ENCODE measurements around the gene PTPN1. TPM values are rescaled to one million over a fixed set of nuclear protein-coding genes. Genes with fewer than 3 reads are reported as not detected.

PTPN1 gene
- polyA plus RNA-seq, 4 donors, result 6.5 to 18.0 (median 12.6) TPM

GRCh38 chr20:50488236-50488806, 21.9 kb upstream of the PTPN1 start:
- no peak overlapping the region for H3K4me3 ChIP-seq (ENCODE audit: low read depth in 1 of 3, low read length in 3 of 3)
- H3K27ac ChIP-seq (ENCODE audit: low read depth in 1 of 3, low read length in 2 of 3), result no peak overlapping the region
- H3K36me3 ChIP-seq (ENCODE audit: control insufficient read depth in 3 of 3, insufficient read depth in 2 of 3, low read depth in 1 of 3, low read length in 3 of 3), result no peaks in the 10 kb centered on the region
- H3K9me3 ChIP-seq (ENCODE audit: control insufficient read depth in 2 of 2, insufficient read depth in 1 of 2, low read depth in 1 of 2, low read length in 1 of 2), result peaks cover 0 to 3% of the 10 kb centered on the region in 2 donors
- DNase-seq, result no peak
- no peak for FAIRE-seq
- H3K27me3 ChIP-seq (ENCODE audit: control insufficient read depth in 3 of 3, insufficient read depth in 3 of 3, low read length in 3 of 3), result no peaks in the 10 kb centered on the region
- WGBS, 3 donors, result 66 to 77% (median 71%) methylated on average over 10 of the region's 10 CpGs
- H3K4me1 ChIP-seq (ENCODE audit: control insufficient read depth in 3 of 3, insufficient read depth in 2 of 3, low read depth in 1 of 3, low read length in 2 of 3), result peaks cover 0 to 3% (median 0%) of the 10 kb centered on the region in 3 donors

- no peak for FAIRE-seq
Observed at GRCh38 chr20:50491168-50491567, 19.0 kb upstream of the PTPN1 start.

GRCh38 chr20:50491926-50492634, 18.1 kb upstream of the PTPN1 start:
- Histone ChIP-seq H3K9me3 (ENCODE audit: control insufficient read depth in 2 of 2, insufficient read depth in 1 of 2, low read depth in 1 of 2, low read length in 1 of 2) (no peaks in the 10 kb centered on the region), H3K27ac (ENCODE audit: low read depth in 1 of 3, low read length in 2 of 3) (no peak overlapping the region), H3K36me3 (ENCODE audit: control insufficient read depth in 3 of 3, insufficient read depth in 2 of 3, low read depth in 1 of 3, low read length in 3 of 3) (no peaks in the 10 kb centered on the region), H3K4me3 (ENCODE audit: low read depth in 1 of 3, low read length in 3 of 3) (no peak overlapping the region), H3K27me3 (ENCODE audit: control insufficient read depth in 3 of 3, insufficient read depth in 3 of 3, low read length in 3 of 3) (peaks cover 0 to 6% (median 0%) of the 10 kb centered on the region in 3 donors), H3K4me1 (ENCODE audit: control insufficient read depth in 3 of 3, insufficient read depth in 2 of 3, low read depth in 1 of 3, low read length in 2 of 3) (no peaks in the 10 kb centered on the region)
- 22 to 60% (median 39%) methylated on average over 8 of the region's 8 CpGs for WGBS, 3 donors
- DNase-seq (peak in 1 of 2 donors; percentile 73), FAIRE-seq (no peak)

More at GRCh38 chr20:50491168-50491567, 19.0 kb upstream of the PTPN1 start:
- H3K9me3 ChIP-seq (ENCODE audit: control insufficient read depth in 2 of 2, insufficient read depth in 1 of 2, low read depth in 1 of 2, low read length in 1 of 2), result no peaks in the 10 kb centered on the region
- H3K4me3 ChIP-seq (ENCODE audit: low read depth in 1 of 3, low read length in 3 of 3), result no peak overlapping the region
- H3K4me1 ChIP-seq (ENCODE audit: control insufficient read depth in 3 of 3, insufficient read depth in 2 of 3, low read depth in 1 of 3, low read length in 2 of 3), result no peaks in the 10 kb centered on the region
- 47 to 73% (median 60%) methylated on average over 1 of the region's 1 CpG for WGBS, 3 donors
- H3K27me3 ChIP-seq (ENCODE audit: control insufficient read depth in 3 of 3, insufficient read depth in 3 of 3, low read length in 3 of 3), result peaks cover 0 to 6% (median 0%) of the 10 kb centered on the region in 3 donors
- H3K36me3 ChIP-seq (ENCODE audit: control insufficient read depth in 3 of 3, insufficient read depth in 2 of 3, low read depth in 1 of 3, low read length in 3 of 3), result no peaks in the 10 kb centered on the region
- H3K27ac ChIP-seq (ENCODE audit: low read depth in 1 of 3, low read length in 2 of 3), result no peak overlapping the region
- DNase-seq, result no peak

GRCh38 chr20:50493881-50494253, 16.3 kb upstream of the PTPN1 start:
- Histone ChIP-seq H3K4me1 (ENCODE audit: control insufficient read depth in 3 of 3, insufficient read depth in 2 of 3, low read depth in 1 of 3, low read length in 2 of 3) (no peaks in the 10 kb centered on the region), H3K27ac (ENCODE audit: low read depth in 1 of 3, low read length in 2 of 3) (no peak overlapping the region), H3K36me3 (ENCODE audit: control insufficient read depth in 3 of 3, insufficient read depth in 2 of 3, low read depth in 1 of 3, low read length in 3 of 3) (no peaks in the 10 kb centered on the region), H3K4me3 (ENCODE audit: low read depth in 1 of 3, low read length in 3 of 3) (no peak overlapping the region), H3K27me3 (ENCODE audit: control insufficient read depth in 3 of 3, insufficient read depth in 3 of 3, low read length in 3 of 3) (peaks cover 0 to 6% (median 0%) of the 10 kb centered on the region in 3 donors), H3K9me3 (ENCODE audit: control insufficient read depth in 2 of 2, insufficient read depth in 1 of 2, low read depth in 1 of 2, low read length in 1 of 2) (no peaks in the 10 kb centered on the region)
- DNase-seq (no peak), FAIRE-seq (no peak)
- 84 to 88% (median 85%) methylated on average over 5 of the region's 5 CpGs for WGBS, 3 donors

GRCh38 chr20:50494428-50494827, 15.8 kb upstream of the PTPN1 start:
- no peak for FAIRE-seq

GRCh38 chr20:50496773-50497385, 13.3 kb upstream of the PTPN1 start:
- Histone ChIP-seq H3K27me3 (ENCODE audit: control insufficient read depth in 3 of 3, insufficient read depth in 3 of 3, low read length in 3 of 3) (peaks cover 0 to 6% (median 0%) of the 10 kb centered on the region in 3 donors), H3K4me1 (ENCODE audit: control insufficient read depth in 3 of 3, insufficient read depth in 2 of 3, low read depth in 1 of 3, low read length in 2 of 3) (no peaks in the 10 kb centered on the region), H3K27ac (ENCODE audit: low read depth in 1 of 3, low read length in 2 of 3) (no peak overlapping the region), H3K36me3 (ENCODE audit: control insufficient read depth in 3 of 3, insufficient read depth in 2 of 3, low read depth in 1 of 3, low read length in 3 of 3) (no peaks in the 10 kb centered on the region), H3K9me3 (ENCODE audit: control insufficient read depth in 2 of 2, insufficient read depth in 1 of 2, low read depth in 1 of 2, low read length in 1 of 2) (no peaks in the 10 kb centered on the region), H3K4me3 (ENCODE audit: low read depth in 1 of 3, low read length in 3 of 3) (no peak overlapping the region)
- FAIRE-seq, result no peak
- no peak for DNase-seq
- 76 to 83% (median 80%) methylated on average over 5 of the region's 5 CpGs for WGBS, 3 donors

More at GRCh38 chr20:50494428-50494827, 15.8 kb upstream of the PTPN1 start:
- Histone ChIP-seq H3K27me3 (ENCODE audit: control insufficient read depth in 3 of 3, insufficient read depth in 3 of 3, low read length in 3 of 3) (peaks cover 0 to 6% (median 0%) of the 10 kb centered on the region in 3 donors), H3K36me3 (ENCODE audit: control insufficient read depth in 3 of 3, insufficient read depth in 2 of 3, low read depth in 1 of 3, low read length in 3 of 3) (no peaks in the 10 kb centered on the region), H3K27ac (ENCODE audit: low read depth in 1 of 3, low read length in 2 of 3) (no peak overlapping the region), H3K4me1 (ENCODE audit: control insufficient read depth in 3 of 3, insufficient read depth in 2 of 3, low read depth in 1 of 3, low read length in 2 of 3) (no peaks in the 10 kb centered on the region), H3K9me3 (ENCODE audit: control insufficient read depth in 2 of 2, insufficient read depth in 1 of 2, low read depth in 1 of 2, low read length in 1 of 2) (no peaks in the 10 kb centered on the region), H3K4me3 (ENCODE audit: low read depth in 1 of 3, low read length in 3 of 3) (no peak overlapping the region)
- WGBS, 3 donors, result 65 to 81% (median 73%) methylated on average over 6 of the region's 6 CpGs
- no peak for DNase-seq

- Histone ChIP-seq H3K4me1 (ENCODE audit: control insufficient read depth in 3 of 3, insufficient read depth in 2 of 3, low read depth in 1 of 3, low read length in 2 of 3) (peaks cover 0 to 2% (median 0%) of the 10 kb centered on the region in 3 donors), H3K27me3 (ENCODE audit: control insufficient read depth in 3 of 3, insufficient read depth in 3 of 3, low read length in 3 of 3) (peaks cover 0 to 6% (median 0%) of the 10 kb centered on the region in 3 donors), H3K4me3 (ENCODE audit: low read depth in 1 of 3, low read length in 3 of 3) (no peak overlapping the region), H3K36me3 (ENCODE audit: control insufficient read depth in 3 of 3, insufficient read depth in 2 of 3, low read depth in 1 of 3, low read length in 3 of 3) (no peaks in the 10 kb centered on the region), H3K27ac (ENCODE audit: low read depth in 1 of 3, low read length in 2 of 3) (no peak overlapping the region), H3K9me3 (ENCODE audit: control insufficient read depth in 2 of 2, insufficient read depth in 1 of 2, low read depth in 1 of 2, low read length in 1 of 2) (no peaks in the 10 kb centered on the region)
- DNase-seq (no peak), FAIRE-seq (no peak)
- 85 to 92% (median 89%) methylated on average over 5 of the region's 5 CpGs for WGBS, 3 donors
Observed at GRCh38 chr20:50498071-50498776, 12.0 kb upstream of the PTPN1 start.

- DNase-seq (no peak), FAIRE-seq (no peak)
- Histone ChIP-seq H3K4me1 (ENCODE audit: control insufficient read depth in 3 of 3, insufficient read depth in 2 of 3, low read depth in 1 of 3, low read length in 2 of 3) (peaks cover 0 to 5% (median 0%) of the 10 kb centered on the region in 3 donors), H3K27ac (ENCODE audit: low read depth in 1 of 3, low read length in 2 of 3) (no peak overlapping the region), H3K9me3 (ENCODE audit: control insufficient read depth in 2 of 2, insufficient read depth in 1 of 2, low read depth in 1 of 2, low read length in 1 of 2) (no peaks in the 10 kb centered on the region), H3K4me3 (ENCODE audit: low read depth in 1 of 3, low read length in 3 of 3) (no peak overlapping the region), H3K27me3 (ENCODE audit: control insufficient read depth in 3 of 3, insufficient read depth in 3 of 3, low read length in 3 of 3) (no peaks in the 10 kb centered on the region), H3K36me3 (ENCODE audit: control insufficient read depth in 3 of 3, insufficient read depth in 2 of 3, low read depth in 1 of 3, low read length in 3 of 3) (no peaks in the 10 kb centered on the region)
- 91 to 95% (median 93%) methylated on average over 3 of the region's 3 CpGs for WGBS, 3 donors
Observed at GRCh38 chr20:50499938-50500337, 10.2 kb upstream of the PTPN1 start.
